Mononuclear cell (primary cell): ENCODE results near the gene ANKMY1. TPM values are rescaled to one million over a fixed set of nuclear protein-coding genes. Genes with fewer than 3 reads are reported as not detected.

Experiments
- H3K27me3 ChIP-seq: 2 replicates; pipeline ENCODE4 v1.6.0; 2011; ENCODE audit warnings: low read length, control low read depth; ENCODE audit not compliant: insufficient read depth
- H3K4me1 ChIP-seq: 2 replicates; pipeline ENCODE4 v1.5.1; 2011; ENCODE audit warnings: mild to moderate bottlenecking, low read length, control low read depth; ENCODE audit not compliant: insufficient read depth
- H3K4me3 ChIP-seq: 2 replicates; pipeline ENCODE4 v1.5.1; 2011; ENCODE audit warnings: mild to moderate bottlenecking, low read length, moderate library complexity
- H3K9me3 ChIP-seq: 2 replicates; pipeline ENCODE4 v1.5.1; 2011; ENCODE audit warnings: low read depth, mild to moderate bottlenecking, control low read depth, low read length
- total RNA-seq: library from RNA; depleted of rRNA; stranded (reverse); fragments of >200 nt; gene quantifications from one replicate; pipeline ENCODE4 v1.2.3, GENCODE V29; 2012

The ANKMY1 gene
- total RNA-seq, 1 donor, result 24.1 TPM

- Histone ChIP-seq H3K4me1 (peaks cover 38% of the 10 kb centered on the region), H3K4me3 (no peak overlapping the region), H3K9me3 (no peaks in the 10 kb centered on the region), H3K27me3 (no peaks in the 10 kb centered on the region)
Observed at GRCh38 chr2:240578488-240578887, 20.7 kb upstream of the ANKMY1 start.

- Histone ChIP-seq H3K4me3 (no peak overlapping the region), H3K4me1 (peaks cover 34% of the 10 kb centered on the region), H3K9me3 (no peaks in the 10 kb centered on the region), H3K27me3 (no peaks in the 10 kb centered on the region)
Observed at GRCh38 chr2:240578110-240578450, 20.3 kb upstream of the ANKMY1 start.

GRCh38 chr2:240577281-240578109 lies 19.7 kb upstream of the ANKMY1 start:
- no peaks in the 10 kb centered on the region for H3K9me3 ChIP-seq
- H3K4me3 ChIP-seq, result no peak overlapping the region
- peaks cover 32% of the 10 kb centered on the region for H3K4me1 ChIP-seq
- no peaks in the 10 kb centered on the region for H3K27me3 ChIP-seq

GRCh38 chr2:240576436-240577205 lies 18.8 kb upstream of the ANKMY1 start:
- H3K27me3 ChIP-seq, result no peaks in the 10 kb centered on the region
- H3K4me1 ChIP-seq, result peaks cover 35% of the 10 kb centered on the region

GRCh38 chr2:240576036-240576435 lies 18.2 kb upstream of the ANKMY1 start:
- Histone ChIP-seq H3K9me3 (no peaks in the 10 kb centered on the region), H3K4me1 (peaks cover 41% of the 10 kb centered on the region), H3K27me3 (no peaks in the 10 kb centered on the region), H3K4me3 (no peak overlapping the region)

More at GRCh38 chr2:240576436-240577205, 18.8 kb upstream of the ANKMY1 start:
- Histone ChIP-seq H3K4me3 (no peak overlapping the region), H3K9me3 (no peaks in the 10 kb centered on the region)

GRCh38 chr2:240575101-240575965 lies 17.5 kb upstream of the ANKMY1 start:
- Histone ChIP-seq H3K27me3 (no peaks in the 10 kb centered on the region), H3K9me3 (no peaks in the 10 kb centered on the region), H3K4me1 (peaks cover 41% of the 10 kb centered on the region), H3K4me3 (no peak overlapping the region)

- no peaks in the 10 kb centered on the region for H3K9me3 ChIP-seq
- peaks cover 41% of the 10 kb centered on the region for H3K4me1 ChIP-seq
- no peak overlapping the region for H3K4me3 ChIP-seq
- H3K27me3 ChIP-seq, result no peaks in the 10 kb centered on the region
Observed at GRCh38 chr2:240574386-240575100, 16.8 kb upstream of the ANKMY1 start.

- Histone ChIP-seq H3K27me3 (no peaks in the 10 kb centered on the region), H3K4me3 (no peak overlapping the region), H3K9me3 (no peaks in the 10 kb centered on the region), H3K4me1 (peaks cover 39% of the 10 kb centered on the region)
Observed at GRCh38 chr2:240573516-240574385, 16.0 kb upstream of the ANKMY1 start.

GRCh38 chr2:240573071-240573515 lies 15.3 kb upstream of the ANKMY1 start:
- no peak overlapping the region for H3K4me3 ChIP-seq
- no peaks in the 10 kb centered on the region for H3K27me3 ChIP-seq
- peaks cover 32% of the 10 kb centered on the region for H3K4me1 ChIP-seq
- H3K9me3 ChIP-seq, result no peaks in the 10 kb centered on the region

GRCh38 chr2:240572141-240573031 lies 14.6 kb upstream of the ANKMY1 start:
- H3K4me1 ChIP-seq, result peaks cover 36% of the 10 kb centered on the region
- H3K27me3 ChIP-seq, result no peaks in the 10 kb centered on the region
- H3K4me3 ChIP-seq, result no peak overlapping the region
- no peaks in the 10 kb centered on the region for H3K9me3 ChIP-seq

GRCh38 chr2:240571314-240571973 lies 13.7 kb upstream of the ANKMY1 start:
- peaks cover 46% of the 10 kb centered on the region for H3K4me1 ChIP-seq
- no peaks in the 10 kb centered on the region for H3K9me3 ChIP-seq

GRCh38 chr2:240570531-240571313 lies 12.9 kb upstream of the ANKMY1 start:
- H3K4me1 ChIP-seq, result peaks cover 51% of the 10 kb centered on the region
- H3K4me3 ChIP-seq, result no peak overlapping the region
- no peaks in the 10 kb centered on the region for H3K27me3 ChIP-seq
- H3K9me3 ChIP-seq, result no peaks in the 10 kb centered on the region

More at GRCh38 chr2:240571314-240571973, 13.7 kb upstream of the ANKMY1 start:
- Histone ChIP-seq H3K27me3 (no peaks in the 10 kb centered on the region), H3K4me3 (no peak overlapping the region)
